ENCODE data around the gene GRM5. TPM values are rescaled to one million over a fixed set of nuclear protein-coding genes. Genes with fewer than 3 reads are reported as not detected.

GRM5 gene
- total RNA-seq, 1 donor from 2014 or later, result 0.42 TPM

DNA sequence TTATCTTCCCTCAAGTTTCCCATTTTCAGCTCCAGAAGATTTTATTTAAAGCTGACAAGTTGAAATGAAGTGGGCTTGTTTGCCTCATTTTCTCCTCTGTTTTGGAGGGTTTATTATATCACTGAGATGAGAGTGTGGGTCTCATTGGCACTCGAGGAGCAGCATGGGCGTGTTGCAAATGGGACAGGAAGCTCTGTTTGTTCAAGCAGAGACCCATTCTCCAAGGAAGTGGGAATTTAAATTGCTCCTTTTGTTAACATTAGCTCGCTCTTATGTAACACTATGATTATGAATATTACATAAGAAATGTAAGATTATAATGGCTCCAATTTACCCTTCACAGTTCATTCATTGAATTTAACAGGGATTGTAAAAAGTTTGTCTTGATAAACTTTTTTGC lies 410.6 kb downstream of the GRM5 start:
- Mint-ChIP-seq H3K36me3 (no peaks in the 10 kb centered on the region), H3K9me3 (no peaks in the 10 kb centered on the region), H3K4me1 (peaks cover 3% of the 10 kb centered on the region), H3K27ac (no peak overlapping the region), H3K4me3 (no peak overlapping the region), H3K27me3 (ENCODE audit: low read depth) (peaks cover 30% of the 10 kb centered on the region)
- TF ChIP-seq, protein P1, sequence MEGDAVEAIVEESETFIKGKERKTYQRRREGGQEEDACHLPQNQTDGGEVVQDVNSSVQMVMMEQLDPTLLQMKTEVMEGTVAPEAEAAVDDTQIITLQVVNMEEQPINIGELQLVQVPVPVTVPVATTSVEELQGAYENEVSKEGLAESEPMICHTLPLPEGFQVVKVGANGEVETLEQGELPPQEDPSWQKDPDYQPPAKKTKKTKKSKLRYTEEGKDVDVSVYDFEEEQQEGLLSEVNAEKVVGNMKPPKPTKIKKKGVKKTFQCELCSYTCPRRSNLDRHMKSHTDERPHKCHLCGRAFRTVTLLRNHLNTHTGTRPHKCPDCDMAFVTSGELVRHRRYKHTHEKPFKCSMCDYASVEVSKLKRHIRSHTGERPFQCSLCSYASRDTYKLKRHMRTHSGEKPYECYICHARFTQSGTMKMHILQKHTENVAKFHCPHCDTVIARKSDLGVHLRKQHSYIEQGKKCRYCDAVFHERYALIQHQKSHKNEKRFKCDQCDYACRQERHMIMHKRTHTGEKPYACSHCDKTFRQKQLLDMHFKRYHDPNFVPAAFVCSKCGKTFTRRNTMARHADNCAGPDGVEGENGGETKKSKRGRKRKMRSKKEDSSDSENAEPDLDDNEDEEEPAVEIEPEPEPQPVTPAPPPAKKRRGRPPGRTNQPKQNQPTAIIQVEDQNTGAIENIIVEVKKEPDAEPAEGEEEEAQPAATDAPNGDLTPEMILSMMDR (IDR thresholded peaks at IDR 0.05; ENCODE audit: unreplicated experiment), result no peak
- no peak for DNase-seq (ENCODE audit: low spot score in 2 of 2, unreplicated experiment in 2 of 2)

DNA sequence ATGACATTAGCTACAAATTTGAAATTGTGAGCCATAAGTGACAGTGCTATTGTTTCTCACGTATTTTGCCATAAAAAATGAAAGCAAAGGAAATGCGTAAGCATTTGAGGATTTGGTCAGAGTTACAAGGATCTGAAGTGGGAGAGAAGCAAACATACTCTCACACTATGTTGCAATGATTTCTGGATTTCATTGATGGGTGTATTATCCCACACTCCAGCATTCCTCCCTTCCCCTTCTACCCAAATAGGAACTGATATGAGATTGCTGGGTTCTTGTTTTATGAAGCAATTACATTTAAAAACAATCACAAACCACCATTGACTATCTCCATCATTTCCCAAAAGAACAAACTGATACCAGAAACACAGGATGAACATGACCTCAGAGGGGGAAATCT lies 414.2 kb downstream of the GRM5 start:
- no peaks in the 10 kb centered on the region for H3K36me3 Mint-ChIP-seq
- DNase-seq (ENCODE audit: low spot score in 2 of 2, unreplicated experiment in 2 of 2), result no peak
- no peaks in the 10 kb centered on the region for H3K9me3 Mint-ChIP-seq
- peaks cover 10% of the 10 kb centered on the region for H3K27me3 Mint-ChIP-seq (ENCODE audit: low read depth)
- no peak overlapping the region for H3K4me3 Mint-ChIP-seq
- TF ChIP-seq, protein P1 (IDR thresholded peaks at IDR 0.05; ENCODE audit: unreplicated experiment), result no peak
- peaks cover 2% of the 10 kb centered on the region for H3K4me1 Mint-ChIP-seq
- H3K27ac Mint-ChIP-seq, result no peak overlapping the region

DNA sequence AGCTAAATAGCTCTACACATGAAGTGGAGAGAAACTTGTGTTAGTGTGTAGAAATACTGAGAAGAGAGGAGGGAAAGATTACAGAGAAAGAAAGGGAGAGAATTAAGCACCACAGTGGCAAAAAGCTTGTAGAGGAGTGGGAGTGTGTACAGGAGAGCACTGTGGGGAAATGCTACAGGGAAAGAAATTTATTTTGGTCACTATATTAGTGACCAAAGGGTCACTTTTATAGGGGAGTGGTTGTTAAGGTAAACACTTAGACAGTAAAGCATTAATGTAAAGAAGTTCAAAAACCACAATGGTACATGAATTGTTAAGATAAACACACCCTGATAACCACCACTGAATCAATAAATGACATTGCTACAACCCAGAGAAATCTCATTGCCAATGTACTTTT lies 421.1 kb downstream of the GRM5 start:
- peaks cover 3% of the 10 kb centered on the region for H3K4me1 Mint-ChIP-seq
- H3K36me3 Mint-ChIP-seq, result no peaks in the 10 kb centered on the region
- DNase-seq (ENCODE audit: low spot score in 2 of 2, unreplicated experiment in 2 of 2), result no peak
- peaks cover 9% of the 10 kb centered on the region for H3K9me3 Mint-ChIP-seq
- no peak overlapping the region for H3K4me3 Mint-ChIP-seq
- H3K27ac Mint-ChIP-seq, result no peak overlapping the region
- TF ChIP-seq, protein P1 (IDR thresholded peaks at IDR 0.05; ENCODE audit: unreplicated experiment), result no peak
- H3K27me3 Mint-ChIP-seq (ENCODE audit: low read depth), result peaks cover 11% of the 10 kb centered on the region

DNA sequence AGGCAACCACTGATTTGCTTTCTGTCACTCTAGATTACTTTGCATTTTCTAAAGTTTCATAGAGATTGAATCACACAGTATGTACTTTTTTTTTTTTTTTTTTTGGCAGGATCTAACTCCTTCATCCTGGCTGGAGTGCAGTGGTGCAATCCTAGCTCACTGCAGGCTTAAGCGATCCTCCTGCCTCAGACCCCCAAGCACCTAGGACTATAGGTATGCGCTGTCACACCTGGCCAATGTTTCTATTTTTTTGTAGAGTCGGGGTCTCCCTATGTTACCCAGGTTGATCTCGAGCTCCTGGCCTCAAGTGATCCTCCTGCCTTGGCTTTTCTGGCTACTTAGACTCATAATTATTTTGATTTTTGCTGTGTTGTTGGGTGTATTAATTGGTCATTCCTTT lies 433.6 kb downstream of the GRM5 start:
- no peak for DNase-seq (ENCODE audit: low spot score in 2 of 2, unreplicated experiment in 2 of 2)
- Mint-ChIP-seq H3K4me1 (peaks cover 10% of the 10 kb centered on the region), H3K9me3 (no peaks in the 10 kb centered on the region), H3K27me3 (ENCODE audit: low read depth) (peaks cover 23% of the 10 kb centered on the region), H3K4me3 (no peak overlapping the region), H3K36me3 (no peaks in the 10 kb centered on the region), H3K27ac (no peak overlapping the region)
- TF ChIP-seq, protein P1 (IDR thresholded peaks at IDR 0.05; ENCODE audit: unreplicated experiment), result no peak

DNA sequence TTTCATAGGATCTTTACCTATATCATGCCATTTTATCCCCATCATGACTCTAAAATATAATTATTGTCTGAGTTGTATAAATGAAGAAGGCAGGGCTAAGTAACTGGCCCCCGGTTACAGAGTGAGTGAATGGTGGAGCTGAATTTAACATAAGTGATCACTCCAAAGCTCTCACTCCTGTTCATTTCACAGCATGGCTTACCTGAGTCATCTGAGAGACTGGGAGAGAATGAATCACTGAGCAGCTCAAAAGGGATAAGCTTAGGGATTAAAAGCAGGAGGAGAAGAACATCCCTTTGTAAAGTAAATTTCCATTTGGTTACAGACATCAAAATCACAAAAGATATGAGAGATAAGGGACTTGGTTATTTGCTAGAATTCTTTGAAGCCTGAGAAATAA lies 434.3 kb downstream of the GRM5 start:
- TF ChIP-seq, protein P1 (IDR thresholded peaks at IDR 0.05; ENCODE audit: unreplicated experiment), result no peak
- no peak for DNase-seq (ENCODE audit: low spot score in 2 of 2, unreplicated experiment in 2 of 2)
- no peaks in the 10 kb centered on the region for H3K36me3 Mint-ChIP-seq
- no peak overlapping the region for H3K4me3 Mint-ChIP-seq
- H3K9me3 Mint-ChIP-seq, result no peaks in the 10 kb centered on the region
- peaks cover 23% of the 10 kb centered on the region for H3K27me3 Mint-ChIP-seq (ENCODE audit: low read depth)
- peaks cover 17% of the 10 kb centered on the region for H3K4me1 Mint-ChIP-seq
- no peak overlapping the region for H3K27ac Mint-ChIP-seq

DNA sequence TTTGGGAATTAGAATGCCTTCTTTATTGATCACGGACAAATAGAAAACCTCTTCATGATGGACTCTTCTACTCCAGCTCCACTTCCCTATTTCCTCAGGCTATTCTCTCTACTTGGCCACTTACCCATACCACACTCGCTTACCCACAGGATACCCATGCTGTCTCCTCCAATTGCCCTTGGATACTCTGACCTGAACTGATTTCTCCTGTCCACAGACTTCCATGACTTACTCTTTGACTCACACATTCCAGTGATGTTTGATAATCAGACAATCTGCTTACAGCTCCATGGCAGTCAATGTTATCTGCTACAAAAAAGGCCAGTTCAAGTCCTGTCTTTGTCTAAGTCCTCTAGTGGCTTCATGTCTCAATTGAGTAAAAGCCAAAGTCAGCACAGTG lies 436.3 kb downstream of the GRM5 start:
- H3K9me3 Mint-ChIP-seq, result no peaks in the 10 kb centered on the region
- peaks cover 34% of the 10 kb centered on the region for H3K27me3 Mint-ChIP-seq (ENCODE audit: low read depth)
- TF ChIP-seq, protein P1 (IDR thresholded peaks at IDR 0.05; ENCODE audit: unreplicated experiment), result no peak
- peaks cover 19% of the 10 kb centered on the region for H3K4me1 Mint-ChIP-seq
- H3K4me3 Mint-ChIP-seq, result no peak overlapping the region
- no peak for DNase-seq (ENCODE audit: low spot score in 2 of 2, unreplicated experiment in 2 of 2)
- H3K27ac Mint-ChIP-seq, result no peak overlapping the region
- H3K36me3 Mint-ChIP-seq, result no peaks in the 10 kb centered on the region

Data from mesothelial cell of epicardium (in vitro differentiated cells).